ENCODE measurements around the gene PRRX2.

The PRRX2 gene

GRCh38 chr9:129739432-129739831, 74.0 kb downstream of the PRRX2 start:
- peaks cover 45% of the 10 kb centered on the region for H3K36me3 ChIP-seq (replicated peaks)
- TF ChIP-seq, protein P1, sequence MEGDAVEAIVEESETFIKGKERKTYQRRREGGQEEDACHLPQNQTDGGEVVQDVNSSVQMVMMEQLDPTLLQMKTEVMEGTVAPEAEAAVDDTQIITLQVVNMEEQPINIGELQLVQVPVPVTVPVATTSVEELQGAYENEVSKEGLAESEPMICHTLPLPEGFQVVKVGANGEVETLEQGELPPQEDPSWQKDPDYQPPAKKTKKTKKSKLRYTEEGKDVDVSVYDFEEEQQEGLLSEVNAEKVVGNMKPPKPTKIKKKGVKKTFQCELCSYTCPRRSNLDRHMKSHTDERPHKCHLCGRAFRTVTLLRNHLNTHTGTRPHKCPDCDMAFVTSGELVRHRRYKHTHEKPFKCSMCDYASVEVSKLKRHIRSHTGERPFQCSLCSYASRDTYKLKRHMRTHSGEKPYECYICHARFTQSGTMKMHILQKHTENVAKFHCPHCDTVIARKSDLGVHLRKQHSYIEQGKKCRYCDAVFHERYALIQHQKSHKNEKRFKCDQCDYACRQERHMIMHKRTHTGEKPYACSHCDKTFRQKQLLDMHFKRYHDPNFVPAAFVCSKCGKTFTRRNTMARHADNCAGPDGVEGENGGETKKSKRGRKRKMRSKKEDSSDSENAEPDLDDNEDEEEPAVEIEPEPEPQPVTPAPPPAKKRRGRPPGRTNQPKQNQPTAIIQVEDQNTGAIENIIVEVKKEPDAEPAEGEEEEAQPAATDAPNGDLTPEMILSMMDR (IDR thresholded peaks at IDR 0.05; ENCODE audit: low read depth, low read length, missing control alignments): no peak

GRCh38 chr9:129740174-129740573, 74.7 kb downstream of the PRRX2 start:
- Histone ChIP-seq H3K27me3 (replicated peaks) (no peaks in the 10 kb centered on the region), H3K36me3 (replicated peaks) (peaks cover 53% of the 10 kb centered on the region), H3K27ac (no peak overlapping the region), H3K4me3 (ENCODE audit: low read depth, low read length) (no peak overlapping the region)
- TF ChIP-seq, protein P1 (IDR thresholded peaks at IDR 0.05; ENCODE audit: low read depth, low read length, missing control alignments): no peak
- in situ Hi-C loops (cut with HindIII; ENCODE audit: low pct_ligation_motif_present, low sequenced_read_pairs): no loop called here
- no peak for DNase-seq

More at GRCh38 chr9:129739432-129739831, 74.0 kb downstream of the PRRX2 start:
- no peak for DNase-seq
- in situ Hi-C loops (cut with HindIII; ENCODE audit: low pct_ligation_motif_present, low sequenced_read_pairs): no loop called here
- Histone ChIP-seq H3K4me3 (ENCODE audit: low read depth, low read length) (no peak overlapping the region), H3K27ac (no peak overlapping the region), H3K27me3 (replicated peaks) (no peaks in the 10 kb centered on the region)

GRCh38 chr9:129740666-129741464, 75.4 kb downstream of the PRRX2 start:
- Histone ChIP-seq H3K4me3 (ENCODE audit: low read depth, low read length) (no peak overlapping the region), H3K36me3 (replicated peaks) (peaks cover 55% of the 10 kb centered on the region), H3K27ac (no peak overlapping the region), H3K27me3 (replicated peaks) (no peaks in the 10 kb centered on the region)
- TF ChIP-seq, protein P1 (IDR thresholded peaks at IDR 0.05; ENCODE audit: low read depth, low read length, missing control alignments): no peak
- DNase-seq: no peak
- in situ Hi-C loops (cut with HindIII; ENCODE audit: low pct_ligation_motif_present, low sequenced_read_pairs): no loop called here

- in situ Hi-C loops (cut with HindIII; ENCODE audit: low pct_ligation_motif_present, low sequenced_read_pairs): no loop called here
- H3K36me3 ChIP-seq (replicated peaks): peaks cover 54% of the 10 kb centered on the region
- TF ChIP-seq, protein P1 (IDR thresholded peaks at IDR 0.05; ENCODE audit: low read depth, low read length, missing control alignments): no peak
- no peak overlapping the region for H3K4me3 ChIP-seq (ENCODE audit: low read depth, low read length)
- no peaks in the 10 kb centered on the region for H3K27me3 ChIP-seq (replicated peaks)
- DNase-seq: no peak
- H3K27ac ChIP-seq: no peak overlapping the region
Measured at GRCh38 chr9:129745200-129745599, 79.8 kb downstream of the PRRX2 start.

DNA sequence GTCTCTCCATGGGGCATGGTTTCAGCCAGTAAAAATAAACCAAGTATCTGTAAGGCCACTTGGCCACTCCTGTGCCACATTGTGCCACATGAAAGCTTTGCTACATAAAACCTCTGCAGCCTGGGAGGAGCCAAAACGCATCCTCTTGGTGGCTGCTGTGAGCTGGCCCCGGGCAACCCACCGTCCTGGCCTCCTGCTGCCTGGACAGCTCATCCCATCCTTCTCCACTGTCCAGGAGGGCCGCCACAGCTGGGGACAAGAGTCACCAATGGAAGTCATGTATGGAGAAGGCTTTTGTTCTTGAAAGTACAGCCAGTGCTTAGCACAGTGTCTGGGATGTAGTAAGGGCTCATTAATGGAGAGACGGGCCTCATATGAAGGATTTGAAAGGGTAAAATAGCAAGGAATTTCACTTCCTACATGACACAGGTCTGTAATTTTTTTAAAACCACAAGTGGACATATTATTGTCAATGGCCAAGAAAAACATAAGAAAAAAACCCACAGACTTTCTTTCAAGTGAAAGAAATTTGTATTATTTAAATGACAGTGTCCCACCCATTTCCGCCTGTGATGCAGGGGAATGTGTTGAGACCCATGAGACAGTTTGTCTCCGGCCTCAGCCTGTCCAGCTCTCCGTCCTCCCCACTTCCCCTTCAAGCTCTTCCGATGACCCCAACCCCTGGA, 80.8 kb downstream of the PRRX2 start:
- Histone ChIP-seq H3K27ac (peak overlapping the region; percentile 62), H3K27me3 (replicated peaks) (no peaks in the 10 kb centered on the region), H3K36me3 (replicated peaks) (peaks cover 47% of the 10 kb centered on the region), H3K4me3 (ENCODE audit: low read depth, low read length) (no peak overlapping the region)
- TF ChIP-seq, protein P1 (IDR thresholded peaks at IDR 0.05; ENCODE audit: low read depth, low read length, missing control alignments): no peak
- peak; percentile 30 for DNase-seq
- in situ Hi-C loops (cut with HindIII; ENCODE audit: low pct_ligation_motif_present, low sequenced_read_pairs): no loop called here

All from brain microvascular endothelial cell (primary cell).